H9 (cell line): ENCODE measurements around the gene SKAP1. TPM values are rescaled to one million over a fixed set of nuclear protein-coding genes. Genes with fewer than 3 reads are reported as not detected.

Experiments
- DNase-seq: peaks from one replicate; pipeline ENCODE4 v3.0.0-alpha.2; 2017
- H2AFZ ChIP-seq: one replicate; pipeline ENCODE4 v1.6.1; 2013; ENCODE audit warnings: mild to moderate bottlenecking, low read length, control low read depth, moderate library complexity
- H2AK5ac ChIP-seq: 2 replicates; pipeline ENCODE4 v1.6.1; 2013; ENCODE audit warnings: low read length, control low read depth, mixed read lengths; ENCODE audit not compliant: insufficient read length
- H2BK120ac ChIP-seq: one replicate; pipeline ENCODE4 v1.6.1; 2013; ENCODE audit warnings: low read depth, mild to moderate bottlenecking, low read length, control low read depth, inconsistent platforms; ENCODE audit not compliant: poor library complexity, severe bottlenecking
- H2BK12ac ChIP-seq: 2 replicates; pipeline ENCODE4 v1.6.1; 2013; ENCODE audit warnings: low read length, control low read depth, mixed read lengths, low read depth; ENCODE audit not compliant: insufficient read length
- H2BK15ac ChIP-seq: 2 replicates; pipeline ENCODE4 v1.6.1; 2013; ENCODE audit warnings: low read depth, low read length, control low read depth
- H2BK20ac ChIP-seq: one replicate; pipeline ENCODE4 v1.6.1; 2013; ENCODE audit warnings: low read depth, mild to moderate bottlenecking, low read length, control low read depth, inconsistent platforms; ENCODE audit not compliant: poor library complexity, severe bottlenecking
- H2BK5ac ChIP-seq: 2 replicates; pipeline ENCODE4 v1.6.1; 2013; ENCODE audit warnings: low read length, control low read depth, mixed read lengths; ENCODE audit not compliant: insufficient read length
- H3K14ac ChIP-seq: 2 replicates; pipeline ENCODE4 v1.6.1; 2013; ENCODE audit warnings: low read length, control low read depth; ENCODE audit not compliant: insufficient read depth
- H3K18ac ChIP-seq: 2 replicates; pipeline ENCODE4 v1.6.1; 2013; ENCODE audit warnings: low read depth, mild to moderate bottlenecking, mixed read lengths, low read length, control low read depth; ENCODE audit not compliant: insufficient read length
- H3K23ac ChIP-seq: 2 replicates; pipeline ENCODE4 v1.6.1; 2013; ENCODE audit warnings: low read length, control low read depth, mixed read lengths, low read depth; ENCODE audit not compliant: insufficient read length
- H3K23me2 ChIP-seq: 2 replicates; pipeline ENCODE4 v1.6.1; 2013; ENCODE audit warnings: low read depth, mild to moderate bottlenecking, mixed read lengths, low read length, control low read depth; ENCODE audit not compliant: insufficient read length, poor library complexity, severe bottlenecking
- H3K27ac ChIP-seq: 2 replicates; pipeline ENCODE4 v1.5.1; 2013; ENCODE audit warnings: low read length, control low read depth, mixed read lengths, low read depth; ENCODE audit not compliant: insufficient read length
- H3K27me3 ChIP-seq: 2 replicates; pipeline ENCODE4 v1.6.1; 2013; ENCODE audit warnings: low read length, control low read depth, inconsistent platforms; ENCODE audit not compliant: insufficient read depth
- H3K4ac ChIP-seq: 2 replicates; pipeline ENCODE4 v1.6.1; 2013; ENCODE audit warnings: low read depth, mild to moderate bottlenecking, control low read depth, inconsistent platforms, low read length, moderate library complexity
- H3K4me1 ChIP-seq: 2 replicates; pipeline ENCODE4 v1.6.1; 2013; ENCODE audit warnings: low read length, control low read depth, inconsistent platforms; ENCODE audit not compliant: insufficient read depth
- H3K4me2 ChIP-seq: 2 replicates; pipeline ENCODE4 v1.6.1; 2013; ENCODE audit warnings: low read length, control low read depth, mixed read lengths; ENCODE audit not compliant: insufficient read length, insufficient read depth
- H3K56ac ChIP-seq: 2 replicates; pipeline ENCODE4 v1.6.1; 2013; ENCODE audit warnings: low read depth, mild to moderate bottlenecking, mixed read lengths, low read length, control low read depth; ENCODE audit not compliant: insufficient read length
- H3K79me1 ChIP-seq: 2 replicates; pipeline ENCODE4 v1.6.1; 2013; ENCODE audit warnings: low read depth, mild to moderate bottlenecking, moderate library complexity, low read length, control low read depth, inconsistent platforms; ENCODE audit not compliant: insufficient read depth, poor library complexity, severe bottlenecking
- H3K79me2 ChIP-seq: 2 replicates; pipeline ENCODE4 v1.6.1; 2013; ENCODE audit warnings: low read length, control low read depth, inconsistent platforms; ENCODE audit not compliant: insufficient read depth
- H3K9ac ChIP-seq: 2 replicates; pipeline ENCODE4 v1.6.1; 2013; ENCODE audit warnings: low read length, control low read depth, mixed read lengths; ENCODE audit not compliant: insufficient read length; ENCODE audit errors: extremely low read depth
- H3K9me3 ChIP-seq: one replicate; pipeline ENCODE4 v1.6.1; 2013; ENCODE audit warnings: low read depth, low read length, inconsistent platforms; ENCODE audit not compliant: control insufficient read depth
- H3T11ph ChIP-seq: one replicate; pipeline ENCODE4 v1.6.1; 2013; ENCODE audit warnings: mild to moderate bottlenecking, low read length, control low read depth, inconsistent platforms
- H4K20me1 ChIP-seq: one replicate; pipeline ENCODE4 v1.6.1; 2013; ENCODE audit not compliant: control insufficient read depth, insufficient read length, insufficient read depth
- H4K5ac ChIP-seq: 2 replicates; pipeline ENCODE4 v1.6.1; 2013; ENCODE audit warnings: low read depth, mild to moderate bottlenecking, mixed read lengths, low read length, control low read depth; ENCODE audit not compliant: insufficient read length
- H4K8ac ChIP-seq: replicated peaks from 2 replicates; pipeline ENCODE4 v1.6.1; 2013; ENCODE audit warnings: low read length, control low read depth, mixed read lengths, low read depth; ENCODE audit not compliant: insufficient read length
- H4K91ac ChIP-seq: 2 replicates; pipeline ENCODE4 v1.6.1; 2013; ENCODE audit warnings: low read depth, mild to moderate bottlenecking, moderate library complexity, mixed read lengths, low read length, control low read depth; ENCODE audit not compliant: insufficient read length
- H3K27ac Mint-ChIP-seq, 3 experiments: 2 replicates in 2 of 3; 3 replicates in 1 of 3; pipeline ENCODE4 v1.8.0; 2020 to 2021; ENCODE audit warnings: mixed read lengths in 3 of 3, mild to moderate bottlenecking in 1 of 3, moderate library complexity in 1 of 3
- H3K27me3 Mint-ChIP-seq: 2 replicates; pipeline ENCODE4 v1.8.0; 2021; ENCODE audit warnings: low read depth, mild to moderate bottlenecking, moderate library complexity, mixed read lengths
- H3K36me3 Mint-ChIP-seq, 3 experiments: 2 replicates in 2 of 3; 3 replicates in 1 of 3; pipeline ENCODE4 v1.8.0; 2020 to 2021; ENCODE audit warnings: low read depth in 3 of 3, mixed read lengths in 3 of 3; ENCODE audit not compliant: insufficient read depth in 1 of 3
- H3K4me1 Mint-ChIP-seq, 2 experiments: 2 replicates each; pipeline ENCODE4 v1.8.0; 2020; ENCODE audit warnings: mixed read lengths in 2 of 2
- H3K4me3 Mint-ChIP-seq, 2 experiments: 2 replicates in 1 of 2; 3 replicates in 1 of 2; pipeline ENCODE4 v1.8.0; 2020 to 2021; ENCODE audit warnings: mild to moderate bottlenecking in 2 of 2, mixed read lengths in 2 of 2, moderate library complexity in 1 of 2
- H3K9me3 Mint-ChIP-seq, 2 experiments: 2 replicates in 1 of 2; 3 replicates in 1 of 2; pipeline ENCODE4 v1.8.0; 2020; ENCODE audit warnings: mild to moderate bottlenecking in 2 of 2, mixed read lengths in 2 of 2, moderate library complexity in 1 of 2
- WGBS: extraction: QIAGEN DNeasy Blood & Tissue Kit; methylation state at CpG from one replicate; pipeline ENCODE4 v1.1.7; 2013; ENCODE audit warnings: missing lambda C conversion rate, low lambda C conversion rate, mixed read lengths; ENCODE audit not compliant: insufficient read length; ENCODE audit errors: extremely low coverage; 5-methylcytosine and 5-hydroxymethylcytosine counted together
- total RNA-seq: library from RNA; stranded (reverse); gene quantifications from 2 replicates; pipeline ENCODE4 v1.2.1, GENCODE V29; 2021
- TF ChIP-seq, protein P1 (sequence below): fragments of 200-600 bp; sonication (generic); conservative IDR thresholded peaks from 3 replicates; pipeline ENCODE4 v1.8.0; 2021; ENCODE audit warnings: antibody characterized with exemption, mild to moderate bottlenecking

Gene SKAP1
- total RNA-seq, 1 experiment from 2014 or later = not detected

DNA sequence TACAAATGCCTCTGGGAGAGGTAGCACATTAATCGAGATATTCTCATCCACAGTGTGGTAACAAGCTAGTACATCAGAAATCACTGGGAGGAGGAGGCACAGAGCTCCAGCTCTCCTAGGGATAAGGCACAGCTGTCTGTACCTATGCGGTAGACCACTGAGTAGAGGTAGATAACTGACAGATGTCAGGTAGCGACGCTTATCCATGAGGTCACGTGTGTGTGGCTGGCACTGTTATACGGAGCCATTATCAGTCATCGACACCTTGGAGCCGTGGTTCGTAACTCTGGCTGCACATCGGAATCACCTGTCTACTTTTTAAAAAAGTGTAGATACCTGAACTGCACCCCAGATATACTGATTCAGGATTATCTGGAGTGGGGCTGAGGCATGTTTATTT lies 220.0 kb downstream of the SKAP1 start:
- H2BK5ac ChIP-seq = no peak overlapping the region
- no CpG with 5 or more reads among the region's 10 CpGs for WGBS
- no peak overlapping the region for H2BK15ac ChIP-seq

More for the DNA sequence above, 220.0 kb downstream of the SKAP1 start:
- no peak overlapping the region for H3K56ac ChIP-seq
- no peak overlapping the region for H2AFZ ChIP-seq
- H4K8ac ChIP-seq = no peak overlapping the region
- no peak overlapping the region for H3K4ac ChIP-seq
- no peak overlapping the region for H3K18ac ChIP-seq
- H2BK12ac ChIP-seq = no peak overlapping the region
- no peak overlapping the region for H2BK120ac ChIP-seq
- Mint-ChIP-seq H3K9me3 (no peaks in the 10 kb centered on the region), H3K4me3 (no peak overlapping the region), H3K36me3 (no peaks in the 10 kb centered on the region), H3K27ac (no peak overlapping the region), H3K27me3 (peaks cover 19% of the 10 kb centered on the region), H3K4me1 (no peaks in the 10 kb centered on the region)
- no peak overlapping the region for H2AK5ac ChIP-seq
- no peak overlapping the region for H3K23ac ChIP-seq
- no peaks in the 10 kb centered on the region for H3K27me3 ChIP-seq
- no peaks in the 10 kb centered on the region for H4K20me1 ChIP-seq
- H3K9ac ChIP-seq = no peak overlapping the region
- DNase-seq = no peak
- H3K79me1 ChIP-seq = no peaks in the 10 kb centered on the region
- no peaks in the 10 kb centered on the region for H3K79me2 ChIP-seq
- H3K9me3 ChIP-seq = no peaks in the 10 kb centered on the region
- no peak overlapping the region for H4K91ac ChIP-seq
- H3K27ac ChIP-seq = no peak overlapping the region
- no peak overlapping the region for H4K5ac ChIP-seq
- H3K23me2 ChIP-seq = peaks cover 2% of the 10 kb centered on the region
- H3T11ph ChIP-seq = no peak overlapping the region
- H3K4me2 ChIP-seq = no peak overlapping the region
- TF ChIP-seq, protein P1, sequence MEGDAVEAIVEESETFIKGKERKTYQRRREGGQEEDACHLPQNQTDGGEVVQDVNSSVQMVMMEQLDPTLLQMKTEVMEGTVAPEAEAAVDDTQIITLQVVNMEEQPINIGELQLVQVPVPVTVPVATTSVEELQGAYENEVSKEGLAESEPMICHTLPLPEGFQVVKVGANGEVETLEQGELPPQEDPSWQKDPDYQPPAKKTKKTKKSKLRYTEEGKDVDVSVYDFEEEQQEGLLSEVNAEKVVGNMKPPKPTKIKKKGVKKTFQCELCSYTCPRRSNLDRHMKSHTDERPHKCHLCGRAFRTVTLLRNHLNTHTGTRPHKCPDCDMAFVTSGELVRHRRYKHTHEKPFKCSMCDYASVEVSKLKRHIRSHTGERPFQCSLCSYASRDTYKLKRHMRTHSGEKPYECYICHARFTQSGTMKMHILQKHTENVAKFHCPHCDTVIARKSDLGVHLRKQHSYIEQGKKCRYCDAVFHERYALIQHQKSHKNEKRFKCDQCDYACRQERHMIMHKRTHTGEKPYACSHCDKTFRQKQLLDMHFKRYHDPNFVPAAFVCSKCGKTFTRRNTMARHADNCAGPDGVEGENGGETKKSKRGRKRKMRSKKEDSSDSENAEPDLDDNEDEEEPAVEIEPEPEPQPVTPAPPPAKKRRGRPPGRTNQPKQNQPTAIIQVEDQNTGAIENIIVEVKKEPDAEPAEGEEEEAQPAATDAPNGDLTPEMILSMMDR = no peak
- H3K4me1 ChIP-seq = no peaks in the 10 kb centered on the region
- H3K14ac ChIP-seq = no peak overlapping the region
- no peak overlapping the region for H2BK20ac ChIP-seq
